Natural killer cell (primary cell): ENCODE data around the gene ARID5B. TPM values are rescaled to one million over a fixed set of nuclear protein-coding genes. Genes with fewer than 3 reads are reported as not detected.
"Not testable (repeated sequence)": the region's sequence is repeated elsewhere in the genome, so short reads cannot be mapped to it uniquely, and the experiment has no call there.

Experiments used
- ATAC-seq, 3 donors: fragments of 150-1000 bp in 2 of 3; fragments of 200-7000 bp in 1 of 3; cut with Tn5 transposase; 1 replicate in 1 of 3; 2 replicates in 2 of 3; pipeline ENCODE4 v1.10.0; 2021; ENCODE audit warnings: mild to moderate bottlenecking in 2 of 3, moderate library complexity in 2 of 3
- DNase-seq, 2 donors: peaks; one replicate each; pipeline versions ENCODE4 v3.0.0 to v3.0.0-alpha.2; 2013 to 2021; ENCODE audit warnings: mixed read lengths in 1 of 2
- H3K27ac ChIP-seq: one replicate; pipeline ENCODE4 v1.5.1; 2013; ENCODE audit warnings: mild to moderate bottlenecking, low read length
- H3K27me3 ChIP-seq: one replicate; pipeline ENCODE4 v1.6.1; 2013; ENCODE audit warnings: low read length; ENCODE audit not compliant: control insufficient read depth, insufficient read depth
- H3K36me3 ChIP-seq: one replicate; pipeline ENCODE4 v1.6.1; 2013; ENCODE audit warnings: low read length; ENCODE audit not compliant: control insufficient read depth, insufficient read depth
- H3K4me1 ChIP-seq: one replicate; pipeline ENCODE4 v1.6.1; 2013; ENCODE audit warnings: low read length; ENCODE audit not compliant: control insufficient read depth, insufficient read depth
- H3K4me3 ChIP-seq: one replicate; pipeline ENCODE4 v1.5.1; 2013; ENCODE audit warnings: low read length
- H3K9me3 ChIP-seq: one replicate; pipeline ENCODE4 v1.6.1; 2013; ENCODE audit warnings: low read length; ENCODE audit not compliant: control insufficient read depth, insufficient read depth
- H3K27ac Mint-ChIP-seq, 2 donors: one replicate each; pipeline ENCODE4 v1.8.0; 2022; ENCODE audit warnings: mild to moderate bottlenecking in 2 of 2, mixed read lengths in 2 of 2, moderate library complexity in 1 of 2
- H3K27me3 Mint-ChIP-seq, 2 donors: one replicate each; pipeline ENCODE4 v1.8.0; 2022; ENCODE audit warnings: low read depth in 2 of 2, mixed read lengths in 2 of 2
- H3K36me3 Mint-ChIP-seq: one replicate; pipeline ENCODE4 v1.8.0; 2022; ENCODE audit warnings: mixed read lengths
- H3K4me1 Mint-ChIP-seq, 2 donors: one replicate each; pipeline ENCODE4 v1.8.0; 2022; ENCODE audit warnings: mixed read lengths in 2 of 2
- H3K4me3 Mint-ChIP-seq: one replicate; pipeline ENCODE4 v1.8.0; 2022; ENCODE audit warnings: mild to moderate bottlenecking, moderate library complexity, mixed read lengths
- H3K9me3 Mint-ChIP-seq, 2 donors: one replicate each; pipeline ENCODE4 v1.8.0; 2022; ENCODE audit warnings: mixed read lengths in 2 of 2
- CTCF ChIP-seq: fragments of 200-600 bp; IDR thresholded peaks from one replicate; pipeline ENCODE4 v1.8.0; 2022; ENCODE audit warnings: antibody characterized with exemption
- WGBS: methylation state at CpG from one replicate; pipeline ENCODE4 v1.1.7; 2013; ENCODE audit warnings: missing lambda C conversion rate; ENCODE audit not compliant: insufficient coverage; 5-methylcytosine and 5-hydroxymethylcytosine counted together
- intact Hi-C: fragments of 100-400 bp; cut with micrococcal nuclease; formaldehyde crosslinking; loops from one replicate; pipeline ENCODE4 v1.14.2; 2022
- total RNA-seq, 4 donors: library from RNA; stranded (reverse); fragments of 120-200 nt in 1 of 4; gene quantifications; one replicate each; pipeline versions ENCODE4 v1.2.3 to v1.2.4, GENCODE V29; 2013 to 2022

The ARID5B gene
- total RNA-seq, 3 donors from 2014 or later (not counting 1 experiment from before 2014, with no cell fraction given): 22.3 to 44.3 (median 31.3) TPM

GRCh38 chr10:61866700-61867368 is 34.7 kb upstream of the ARID5B start:
- Histone ChIP-seq H3K36me3 (no peaks in the 10 kb centered on the region), H3K4me1 (no peaks in the 10 kb centered on the region), H3K4me3 (peak overlapping the region; percentile 27), H3K9me3 (no peaks in the 10 kb centered on the region), H3K27me3 (no peaks in the 10 kb centered on the region), H3K27ac (no peak overlapping the region)
- Mint-ChIP-seq H3K9me3 (no peaks in the 10 kb centered on the region), H3K27me3 (peaks cover 0 to 2% of the 10 kb centered on the region in 2 donors), H3K36me3 (no peaks in the 10 kb centered on the region), H3K4me1 (peaks cover 0 to 10% of the 10 kb centered on the region in 2 donors), H3K27ac (no peak overlapping the region), H3K4me3 (peak overlapping the region; percentile 77)
- ATAC-seq (no peak), DNase-seq (no peak)
- no peak for TF ChIP-seq CTCF
- 98% methylated on average over 3 of the region's 3 CpGs for WGBS
- intact Hi-C loops: no loop called here

GRCh38 chr10:61867374-61867773 is 34.1 kb upstream of the ARID5B start:
- H3K9me3 ChIP-seq, intact Hi-C loops, H3K27ac ChIP-seq, ATAC-seq, H3K9me3 Mint-ChIP-seq, H3K27me3 Mint-ChIP-seq, H3K4me1 ChIP-seq, H3K36me3 Mint-ChIP-seq, H3K27me3 ChIP-seq, H3K4me1 Mint-ChIP-seq, H3K27ac Mint-ChIP-seq, H3K36me3 ChIP-seq: not testable (repeated sequence)
- WGBS: 30% methylated on average over 22 of the region's 22 CpGs
- DNase-seq: peak in 1 of 2 donors; percentile 30
- peak overlapping the region; percentile 27 for H3K4me3 ChIP-seq
- peak overlapping the region; percentile 77 for H3K4me3 Mint-ChIP-seq

GRCh38 chr10:61867817-61868216 is 33.7 kb upstream of the ARID5B start:
- H3K4me3 ChIP-seq: peak overlapping the region; percentile 27
- H3K27me3 ChIP-seq, ATAC-seq, H3K36me3 Mint-ChIP-seq, H3K27me3 Mint-ChIP-seq, H3K4me1 Mint-ChIP-seq, H3K36me3 ChIP-seq, H3K27ac ChIP-seq, H3K4me1 ChIP-seq, H3K9me3 ChIP-seq, H3K9me3 Mint-ChIP-seq, intact Hi-C loops: not testable (repeated sequence)
- Mint-ChIP-seq H3K4me3 (peak overlapping the region; percentile 81), H3K27ac (peak overlapping the region in 1 of 2 donors; percentile 69)
- peak; percentile 33 to 70 for DNase-seq
- 32% methylated on average over 22 of the region's 25 CpGs for WGBS

- H3K27ac Mint-ChIP-seq: no peak overlapping the region
- H3K27me3 ChIP-seq: no peaks in the 10 kb centered on the region
- WGBS: 96% methylated on average over 8 of the region's 8 CpGs
- ATAC-seq (no peak), DNase-seq (no peak)
- H3K4me3 Mint-ChIP-seq: peak overlapping the region; percentile 57
- H3K36me3 Mint-ChIP-seq: no peaks in the 10 kb centered on the region
- H3K36me3 ChIP-seq: no peaks in the 10 kb centered on the region
- no peaks in the 10 kb centered on the region for H3K4me1 ChIP-seq
- peaks cover 0 to 10% of the 10 kb centered on the region in 2 donors for H3K4me1 Mint-ChIP-seq
- intact Hi-C loops: no loop called here
- no peak for TF ChIP-seq CTCF
- H3K4me3 ChIP-seq: no peak overlapping the region
- no peak overlapping the region for H3K27ac ChIP-seq
- H3K27me3 Mint-ChIP-seq: peaks cover 2 to 10% of the 10 kb centered on the region in 2 donors
- H3K9me3 Mint-ChIP-seq: no peaks in the 10 kb centered on the region
- no peaks in the 10 kb centered on the region for H3K9me3 ChIP-seq
These were observed 32.3 kb upstream of the ARID5B start for GRCh38 chr10:61869041-61869675.
